ENCODE measurements around the gene AP4S1.
"Not testable (repeated sequence)": the region's sequence is repeated elsewhere in the genome, so short reads cannot be mapped to it uniquely, and the experiment has no call there.

Gene AP4S1, protein sequence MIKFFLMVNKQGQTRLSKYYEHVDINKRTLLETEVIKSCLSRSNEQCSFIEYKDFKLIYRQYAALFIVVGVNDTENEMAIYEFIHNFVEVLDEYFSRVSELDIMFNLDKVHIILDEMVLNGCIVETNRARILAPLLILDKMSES
- 17.1 to 26.3 (median 23.5) reads per million in 4 experiments for total RNA-seq

DNA sequence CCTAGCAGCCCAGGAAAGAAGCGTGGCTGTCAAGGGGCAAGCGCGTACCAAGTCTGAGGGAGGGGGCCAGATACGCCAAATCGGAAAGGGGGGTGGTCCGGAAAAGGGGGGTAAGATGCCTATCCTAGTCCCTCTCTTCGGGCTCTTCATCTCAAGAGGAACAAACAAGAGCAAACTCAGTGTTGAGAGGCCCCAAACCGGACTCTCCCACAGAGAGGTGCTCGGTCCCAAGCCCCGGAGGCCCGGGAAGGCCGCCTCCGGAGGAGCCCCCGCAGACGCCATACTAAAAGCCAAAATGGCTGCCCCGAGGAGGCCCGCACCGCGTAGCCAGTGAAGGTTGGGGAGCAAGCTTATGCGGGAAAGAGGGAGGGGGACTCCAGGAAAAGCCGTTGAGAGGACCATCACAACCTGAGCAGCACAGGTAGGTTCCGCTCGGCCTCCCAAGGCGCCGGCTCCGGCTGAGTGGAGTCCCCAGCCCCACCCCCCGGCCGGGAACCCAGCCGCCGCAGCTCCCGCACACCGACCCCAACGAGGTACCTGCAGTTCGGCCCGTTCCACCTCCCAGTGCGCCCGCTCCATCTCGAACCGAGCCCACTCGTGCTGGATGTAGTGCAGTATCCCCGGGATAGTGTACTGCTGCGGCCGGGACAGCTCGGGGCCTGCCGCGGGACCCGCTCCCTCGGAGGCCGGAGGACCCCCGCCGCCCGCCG, at the start of gene AP4S1:
AP4S1 (plus strand) TSS at position 283 of the 710 bp plus-strand sequence. CDS start 40,548 bp downstream, outside the sequence.
- DNase-seq: peak; percentile 41

DNA sequence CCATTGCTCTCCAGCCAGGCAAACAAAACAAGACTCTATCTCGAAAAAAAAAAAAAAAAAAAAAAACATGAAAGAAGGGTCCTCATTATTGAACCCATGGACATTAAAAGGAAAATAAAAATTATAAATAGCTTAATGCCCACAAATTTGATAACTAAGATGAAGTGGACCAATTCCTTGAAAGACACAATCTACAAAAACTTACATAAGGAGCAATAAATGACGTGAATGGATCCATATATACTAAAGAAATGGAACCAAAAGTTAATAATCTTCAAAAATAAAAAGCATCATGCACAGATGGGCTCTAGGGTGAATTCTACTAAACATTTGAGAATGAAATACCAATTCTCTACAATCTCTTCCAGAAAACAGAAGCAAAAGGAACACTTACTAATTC, 47.7 kb upstream of the AP4S1 start:
- no peak for DNase-seq

DNA sequence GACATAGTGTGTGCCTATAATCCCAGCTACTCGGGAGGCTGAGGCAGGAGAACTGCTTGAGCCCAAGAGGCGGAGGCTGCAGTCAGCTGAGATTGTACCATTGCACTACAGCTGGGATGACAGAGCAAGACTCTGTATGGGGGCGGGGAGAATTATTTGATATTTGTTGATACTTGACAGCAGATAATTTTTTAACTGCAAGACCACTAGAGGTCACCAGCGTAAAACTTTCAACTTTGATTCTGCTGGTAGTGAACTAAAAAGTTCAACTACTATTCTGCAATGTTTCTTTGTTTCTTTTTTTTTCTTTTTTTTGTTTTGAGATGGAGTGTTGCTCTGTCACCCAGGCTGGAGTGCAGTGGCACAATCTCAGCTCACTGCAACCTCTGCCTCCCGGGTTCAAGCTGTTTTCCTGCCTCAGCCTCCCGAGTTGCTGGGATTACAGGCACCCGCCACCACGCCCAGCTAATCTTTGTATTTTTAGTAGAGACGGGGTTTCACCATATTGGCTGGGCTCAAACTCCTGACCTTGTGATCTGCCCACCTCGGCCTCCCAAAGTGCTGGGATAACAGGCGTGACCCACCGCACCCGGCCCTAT, 45.2 kb upstream of the AP4S1 start:
- not testable (repeated sequence) for DNase-seq

DNA sequence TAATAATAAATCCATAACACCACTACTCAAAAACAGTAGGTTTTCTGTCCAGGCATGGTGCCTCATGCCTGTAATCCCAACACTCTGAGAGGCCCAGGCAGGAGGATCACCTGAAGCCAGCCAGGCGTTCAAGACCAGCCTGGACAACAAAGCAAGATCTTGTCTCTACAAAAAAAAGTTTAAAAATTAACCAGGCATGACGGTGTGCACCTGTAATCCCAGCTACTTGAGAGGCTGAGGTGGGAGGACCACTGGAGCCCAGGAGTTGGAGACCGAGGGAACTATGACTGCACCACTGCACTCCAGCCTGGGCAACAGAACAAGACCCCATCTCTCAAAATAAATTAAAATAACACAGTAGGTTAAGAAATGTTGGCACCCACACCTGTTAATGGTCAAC, 44.5 kb upstream of the AP4S1 start:
- DNase-seq: no peak

DNA sequence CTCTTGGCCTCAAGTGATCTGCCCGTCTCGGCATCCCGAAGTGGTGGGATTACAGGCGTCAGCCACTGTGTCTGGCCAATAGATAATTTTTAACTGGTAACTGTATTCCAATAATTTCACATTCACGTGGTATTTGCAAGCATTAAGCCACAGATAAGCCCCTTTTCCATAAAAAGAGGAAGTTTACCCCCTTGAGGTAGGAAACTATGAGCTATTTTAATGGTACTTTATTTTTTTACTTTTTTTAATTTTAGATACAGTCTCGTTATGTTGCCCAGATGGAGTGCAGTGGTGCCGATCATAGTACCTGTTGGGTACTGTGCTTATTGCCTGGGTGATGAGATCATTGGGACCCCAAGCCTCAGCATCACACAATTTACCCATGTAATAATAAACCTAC, 42.9 kb upstream of the AP4S1 start:
- no peak for DNase-seq

DNA sequence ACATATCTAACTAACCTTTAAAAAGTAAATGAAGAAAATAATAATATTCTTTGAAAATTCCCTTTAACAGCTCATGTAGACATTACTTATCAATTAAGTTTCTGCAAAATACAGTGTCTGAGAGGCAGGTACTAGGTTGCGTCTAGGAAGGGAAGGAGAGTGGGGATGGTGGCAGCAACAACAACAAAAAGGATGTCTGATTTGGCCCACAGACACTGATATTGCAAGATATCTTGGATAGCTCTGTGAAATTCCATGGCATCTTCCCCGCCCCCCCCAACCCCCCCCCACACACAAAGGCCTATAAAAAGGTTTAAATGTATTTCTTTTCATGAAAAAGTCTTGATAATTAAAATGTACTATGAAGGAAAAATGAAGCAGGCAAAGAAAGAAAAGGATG, 41.6 kb upstream of the AP4S1 start:
- DNase-seq: no peak

DNA sequence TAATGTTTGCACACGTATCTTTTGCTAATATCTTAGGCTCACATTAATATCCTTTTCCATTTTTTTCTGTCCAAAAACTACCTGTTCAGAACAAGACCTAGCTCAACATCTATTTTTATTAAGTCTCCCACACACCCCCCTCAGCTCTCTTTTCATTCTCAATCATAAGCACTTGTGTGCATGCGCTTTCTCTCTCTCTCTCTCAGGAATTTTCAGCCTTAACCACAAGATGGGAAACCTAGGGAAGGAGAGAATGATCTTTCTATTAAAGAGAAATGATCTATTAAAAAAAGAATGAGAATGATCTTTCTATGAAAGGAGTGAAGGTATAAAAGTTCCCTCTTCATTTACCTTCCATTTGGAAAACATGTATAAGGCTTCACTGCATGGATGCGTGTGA, 39.7 kb upstream of the AP4S1 start:
- DNase-seq: no peak

DNA sequence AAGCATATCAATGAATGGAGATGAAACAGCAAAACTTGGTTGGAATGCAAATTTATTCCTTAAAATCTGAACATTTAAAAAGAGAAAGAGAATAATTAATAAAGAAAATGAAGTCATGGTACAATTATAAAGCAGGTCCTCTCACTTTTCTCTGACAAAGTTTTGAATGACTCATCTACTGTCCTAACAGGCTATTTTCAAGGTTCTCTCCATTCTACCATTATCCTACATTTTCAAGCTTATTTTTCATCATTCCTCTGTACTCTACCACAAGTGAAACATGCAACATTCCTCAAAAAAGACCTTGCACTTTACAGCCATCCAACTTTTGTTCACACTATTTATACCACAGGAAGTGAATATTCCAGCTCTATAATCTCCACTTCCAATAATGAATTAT, 36.9 kb upstream of the AP4S1 start:
- no peak for DNase-seq

DNA sequence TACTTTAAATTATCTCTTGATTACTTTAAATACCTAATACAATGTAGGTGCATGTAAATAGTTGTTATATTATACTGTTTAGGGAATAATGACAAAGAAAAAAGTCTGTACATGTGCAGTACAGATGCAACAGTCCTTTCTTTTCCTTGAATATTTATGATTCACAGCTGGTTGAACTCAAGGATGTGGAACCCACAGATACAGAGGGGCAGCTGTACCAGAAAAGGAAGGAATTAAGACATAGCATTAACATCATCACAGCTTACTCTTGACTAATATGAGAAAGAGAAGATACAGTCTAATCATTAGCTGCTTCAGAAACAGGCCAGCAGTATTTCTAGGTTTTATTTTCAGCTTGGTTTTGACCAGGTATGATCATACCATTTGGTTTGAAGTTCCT, 34.7 kb upstream of the AP4S1 start:
- no peak for DNase-seq

DNA sequence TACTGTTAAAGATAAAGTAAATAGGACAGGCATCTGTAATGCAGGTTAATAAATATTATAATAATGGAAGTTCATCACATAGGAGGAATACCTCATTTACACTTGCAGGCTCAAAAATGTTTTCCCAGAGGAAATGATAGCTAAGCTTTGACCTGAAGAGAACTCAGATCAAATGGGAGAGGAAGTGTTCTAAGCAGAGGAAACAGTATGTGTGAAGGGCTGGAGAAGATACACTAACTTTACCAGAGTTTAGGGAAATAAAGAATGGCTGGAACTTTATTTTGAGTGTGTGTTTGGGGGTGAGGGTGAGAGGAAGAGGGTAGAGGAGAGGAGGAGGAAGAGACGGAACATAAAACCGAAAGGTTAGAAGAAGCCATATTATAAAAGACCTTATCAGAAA, 34.0 kb upstream of the AP4S1 start:
- DNase-seq: no peak

DNA sequence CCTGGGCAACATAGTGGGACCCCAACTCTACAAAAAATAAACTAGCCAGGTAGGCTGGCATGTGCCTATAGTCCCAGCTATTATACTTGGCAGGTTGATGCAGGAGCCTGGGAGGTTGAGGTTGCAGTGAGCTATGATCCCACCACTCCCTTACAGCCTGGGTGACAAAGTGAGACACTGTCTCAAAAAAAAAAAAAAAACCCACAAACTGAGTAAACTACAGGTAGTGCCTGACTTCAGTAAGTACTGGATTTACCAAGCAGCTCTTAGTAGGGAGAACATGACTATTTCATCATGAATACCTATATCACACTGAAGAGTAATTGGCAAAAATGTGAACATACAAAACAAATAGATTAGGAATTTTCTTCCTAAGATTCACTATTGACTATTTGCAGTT, 32.4 kb upstream of the AP4S1 start:
- DNase-seq: no peak

DNA sequence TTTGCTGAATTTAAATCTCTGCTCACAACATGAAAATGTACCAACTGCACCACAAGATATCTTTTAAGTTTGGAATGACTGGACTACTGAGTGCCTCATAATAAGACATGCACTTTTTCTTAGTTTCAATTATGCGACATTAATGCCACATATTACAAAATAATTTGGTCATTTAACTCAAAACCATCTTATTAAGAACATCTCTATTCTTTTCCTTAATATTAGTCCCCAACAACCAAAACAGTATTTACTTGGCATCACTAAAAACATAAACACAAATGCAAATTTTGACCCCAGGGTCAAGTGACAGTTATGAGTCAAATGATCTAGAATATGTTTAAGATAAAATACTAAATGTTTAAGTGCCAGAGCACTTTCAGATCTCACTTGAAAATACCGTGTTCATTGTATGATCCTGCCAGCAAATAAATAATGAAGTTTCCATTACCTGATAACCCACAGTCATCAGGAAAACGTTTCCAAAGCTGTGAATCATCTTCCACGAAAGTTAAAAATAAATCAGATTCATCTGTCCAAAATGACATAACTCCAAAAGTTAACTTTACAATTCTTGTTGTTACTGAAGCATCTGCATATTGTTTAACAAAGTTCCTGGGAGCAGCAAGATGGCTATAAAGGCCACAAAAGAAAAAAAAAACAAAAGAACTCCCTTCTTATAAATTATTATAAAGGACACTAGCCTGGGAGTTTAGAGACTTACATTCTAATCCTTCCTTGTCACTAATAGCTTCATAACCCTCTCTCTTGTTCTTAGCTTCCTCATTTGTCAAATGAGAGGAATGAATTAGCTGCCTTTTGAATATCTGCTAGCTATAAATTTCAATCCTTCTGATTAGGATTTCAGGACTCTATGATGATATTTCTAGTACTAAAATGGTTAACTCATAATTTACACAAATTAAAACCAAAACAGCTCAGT, 30.5 kb upstream of the AP4S1 start:
- DNase-seq: no peak

DNA sequence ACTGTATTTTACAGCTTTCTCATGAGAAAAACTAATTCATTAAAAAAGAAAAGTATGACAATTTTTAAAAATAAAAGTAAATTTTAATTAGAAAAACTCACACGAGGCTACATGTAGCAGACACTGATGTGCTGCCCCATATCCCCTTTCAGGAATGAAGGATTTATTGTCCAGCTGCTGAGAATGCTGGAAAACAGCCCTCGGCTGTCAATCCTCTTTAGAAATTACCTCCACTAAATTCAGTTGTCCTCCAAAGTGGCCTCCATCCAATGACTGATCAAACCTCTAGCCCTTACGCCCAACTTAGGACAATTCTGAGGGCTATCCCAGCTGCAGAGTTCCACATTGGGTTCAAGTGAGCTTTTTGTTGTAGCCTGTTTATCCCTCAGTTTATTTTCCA, 29.8 kb upstream of the AP4S1 start:
- DNase-seq: no peak

DNA sequence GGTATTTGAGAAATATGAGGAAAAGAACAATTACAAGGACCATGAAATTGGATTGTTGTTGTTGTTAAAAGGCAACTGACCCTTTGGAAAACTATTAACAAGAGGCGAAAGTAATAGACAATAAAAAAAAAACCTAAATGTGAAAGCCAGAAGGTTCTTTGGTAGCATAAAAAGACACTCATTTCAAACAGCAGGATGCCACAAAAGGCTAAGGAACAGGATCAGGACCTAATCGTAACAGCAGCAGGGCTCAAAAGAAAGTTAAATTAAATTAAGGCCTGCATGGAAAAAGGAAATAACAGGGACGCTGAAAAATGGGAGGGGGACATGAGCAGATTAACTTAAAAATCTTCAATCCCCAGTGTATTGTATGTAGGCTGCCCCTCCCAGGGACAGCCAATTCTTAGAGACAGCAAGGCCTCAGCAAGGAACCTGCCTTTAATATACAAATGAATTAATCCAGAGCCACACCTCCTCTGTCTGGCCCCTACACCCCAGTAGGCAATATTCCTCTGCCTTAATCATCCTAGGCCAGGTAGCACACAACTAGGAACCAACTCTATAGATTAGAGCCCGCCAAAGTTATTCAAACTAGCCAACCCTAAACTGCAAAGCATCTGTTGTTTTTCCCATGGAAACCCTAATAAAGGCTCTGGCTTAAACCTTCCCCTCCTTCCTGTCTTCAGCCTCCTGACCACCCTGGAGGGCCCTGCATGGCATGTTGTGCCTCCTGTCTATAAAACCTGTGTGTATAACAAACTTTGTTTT, 28.4 kb upstream of the AP4S1 start:
- DNase-seq: no peak

DNA sequence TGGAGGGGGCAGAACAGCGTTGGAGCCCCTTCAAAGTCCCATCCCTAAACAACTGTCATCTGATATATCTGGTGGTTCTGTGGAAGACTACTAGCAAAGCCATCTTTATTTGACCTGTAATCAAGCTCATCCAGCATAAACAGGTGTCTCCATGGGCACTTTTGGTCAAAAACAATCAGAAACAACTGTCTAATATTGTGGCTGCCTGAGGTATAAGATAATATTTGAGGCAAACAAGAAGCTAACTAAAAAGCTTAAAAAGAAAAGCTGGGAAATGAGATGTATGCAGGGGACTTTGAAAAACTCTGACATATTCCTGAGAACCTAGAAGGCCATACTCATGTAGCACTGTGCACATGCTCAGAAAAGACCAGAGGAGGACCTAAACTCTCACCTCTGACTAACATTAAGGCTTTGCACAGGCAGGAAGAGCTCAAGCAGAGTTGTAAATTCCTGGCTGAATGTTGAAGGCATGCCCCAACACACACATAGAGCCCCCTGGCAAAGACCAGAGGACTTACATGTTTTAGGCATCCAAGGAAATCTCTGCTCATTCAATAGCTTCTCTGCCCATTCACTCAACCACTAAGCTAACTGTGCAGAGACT, 27.2 kb upstream of the AP4S1 start:
- DNase-seq: no peak

DNA sequence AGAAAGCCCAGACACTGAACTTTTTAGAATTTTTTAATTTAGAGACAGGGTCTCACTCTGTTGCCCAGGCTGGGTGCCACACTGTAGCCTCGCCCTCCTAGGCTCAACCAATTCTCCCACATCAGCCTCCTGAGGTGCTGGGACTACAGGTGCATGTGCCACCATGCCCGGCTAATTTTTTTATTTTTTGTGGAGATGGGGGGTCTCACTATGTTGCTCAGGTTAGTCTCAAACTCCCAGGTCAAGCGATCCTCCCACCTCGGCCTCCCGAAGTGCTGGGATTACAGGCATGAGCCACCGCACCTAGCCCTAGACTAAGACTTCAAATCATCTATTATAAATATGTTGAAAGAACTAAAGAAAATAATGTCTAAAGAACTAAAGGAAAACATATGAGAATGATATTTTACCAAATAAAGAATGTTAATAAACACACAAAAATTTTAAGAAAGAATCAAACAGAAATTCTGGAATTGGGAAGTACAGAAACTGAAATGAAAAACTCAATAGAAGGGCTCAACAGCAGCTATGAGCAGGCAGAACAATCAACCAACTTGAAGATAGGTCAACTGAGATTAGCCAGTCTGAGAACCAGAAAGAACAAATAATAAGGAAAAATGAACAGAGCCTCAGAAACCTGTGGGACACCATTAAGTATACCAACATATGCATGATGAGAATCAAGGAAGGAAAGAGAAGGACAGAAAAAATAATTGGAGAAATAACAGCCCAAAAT, 26.2 kb upstream of the AP4S1 start:
- no peak for DNase-seq

DNA sequence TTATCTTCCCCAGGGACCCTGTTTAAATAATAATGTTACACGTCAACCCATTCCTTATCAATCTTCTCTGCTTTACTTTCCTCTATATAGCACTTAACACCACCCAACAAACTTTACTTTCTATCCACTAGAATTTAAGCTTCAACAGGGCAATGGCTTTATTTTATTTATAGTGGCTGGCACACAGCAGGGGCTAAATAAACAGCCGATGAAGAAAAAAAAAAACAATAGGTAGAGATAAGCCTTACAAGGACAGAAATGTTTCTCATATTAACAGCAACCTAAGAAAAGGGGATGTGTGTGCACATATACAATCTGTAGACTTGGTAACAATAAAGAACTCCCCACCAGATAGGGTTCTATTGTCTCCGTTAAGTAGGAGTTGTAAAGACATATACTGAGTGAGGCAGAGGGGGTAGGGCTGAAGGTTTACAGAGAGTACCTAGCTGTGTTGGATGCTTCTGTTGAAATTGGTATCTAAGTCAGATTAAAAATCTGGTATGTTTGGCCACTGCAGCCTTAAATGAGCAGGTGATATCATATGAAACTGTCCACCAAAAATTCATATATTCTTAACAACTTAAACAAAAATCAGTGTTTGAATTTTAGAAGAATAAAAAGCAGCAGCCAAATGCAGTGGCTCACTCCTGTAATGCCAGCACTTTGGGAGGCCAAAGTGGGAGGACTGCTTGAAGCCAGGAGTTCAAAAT, 24.7 kb upstream of the AP4S1 start:
- no peak for DNase-seq

DNA sequence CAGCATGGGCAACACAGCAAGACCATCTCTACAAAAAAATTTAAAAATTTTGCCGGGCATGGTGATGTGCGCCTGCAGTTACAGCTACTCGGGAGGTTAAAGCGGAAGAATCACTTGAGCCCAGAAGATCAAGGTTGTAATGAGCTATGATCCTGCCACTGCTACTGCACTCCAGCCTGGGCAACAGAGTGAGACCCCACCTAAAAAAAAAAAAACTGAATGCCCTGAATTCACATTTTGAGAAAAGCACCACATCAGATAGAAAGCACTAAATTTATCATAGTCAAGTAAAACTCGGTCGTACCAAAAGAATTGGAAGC, 24.1 kb upstream of the AP4S1 start:
- no peak for DNase-seq

DNA sequence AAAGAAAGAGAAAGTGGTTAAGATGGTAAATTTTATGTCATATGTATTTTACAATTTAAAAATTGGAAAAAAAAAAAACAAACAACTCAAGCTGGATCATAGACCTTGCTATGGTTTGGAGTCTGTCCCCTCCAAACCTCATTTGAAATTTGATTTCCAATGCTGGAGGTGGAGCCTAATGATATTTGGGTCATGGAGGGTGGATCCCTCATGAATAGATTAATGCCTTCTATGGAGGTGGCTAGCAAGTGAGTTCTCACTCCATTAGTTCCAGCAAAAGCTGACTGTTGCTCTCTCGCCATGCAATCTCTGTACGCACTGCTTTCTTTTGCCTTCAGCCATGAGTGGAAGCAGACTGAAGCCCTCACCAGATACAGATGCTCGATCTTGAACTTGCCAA, 22.2 kb upstream of the AP4S1 start:
- no peak for DNase-seq

DNA sequence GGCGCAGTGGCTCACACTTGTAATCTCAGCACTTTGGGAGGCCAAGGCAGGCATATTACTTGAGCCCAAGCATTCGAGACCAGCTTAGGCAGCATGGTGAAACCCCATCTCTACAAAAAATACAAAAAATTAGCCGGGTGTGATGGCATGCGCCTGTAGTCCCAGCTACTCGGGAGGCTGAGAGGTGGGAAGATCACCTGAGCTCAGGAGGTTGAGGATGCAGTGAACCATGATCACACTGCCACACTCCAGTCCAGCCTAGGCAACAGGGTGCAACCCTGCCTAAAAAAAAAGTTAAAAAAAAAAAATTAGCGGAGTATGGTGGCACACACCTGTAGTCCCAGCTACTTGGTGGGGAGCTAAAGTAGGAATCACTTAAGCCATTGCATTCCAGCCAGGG, 21.4 kb upstream of the AP4S1 start:
- DNase-seq: not testable (repeated sequence)

DNA sequence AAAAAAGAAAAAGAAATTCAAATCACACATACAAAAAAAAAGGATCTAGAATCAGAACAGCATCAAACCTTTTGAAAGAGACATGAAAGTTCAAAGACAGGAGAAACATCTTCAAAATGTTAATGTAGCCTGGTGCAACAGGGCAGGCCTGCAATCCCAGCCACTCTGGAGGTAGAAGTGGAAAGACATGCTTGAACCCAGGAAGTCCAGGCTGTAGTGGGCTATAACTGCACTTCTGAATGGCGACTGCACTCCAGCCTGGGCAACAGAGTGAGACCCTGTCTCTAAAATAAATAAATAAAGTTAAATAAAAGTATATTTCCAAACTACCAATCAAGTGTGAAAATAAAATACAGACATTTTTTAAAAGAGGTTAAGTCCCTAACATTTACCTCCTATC, 18.7 kb upstream of the AP4S1 start:
- no peak for DNase-seq

All from effector CD8-positive, alpha-beta T cell (primary cell).